GM12875 (cell line): ENCODE measurements around the gene NPC2.

Experiments
- H3K4me3 ChIP-seq: one replicate; pipeline ENCODE4 v1.5.1; 2011; ENCODE audit warnings: low read depth, low read length, control low read depth
- CTCF ChIP-seq: IDR thresholded peaks from 2 replicates; pipeline ENCODE4 v1.5.1; 2011; ENCODE audit warnings: low read depth, mild to moderate bottlenecking, control low read depth, inconsistent platforms, low read length, moderate library complexity, borderline replicate concordance; ENCODE audit not compliant: insufficient read depth

The NPC2 gene

GRCh38 chr14:74438351-74438915 lies 54.7 kb downstream of the NPC2 start:
- TF ChIP-seq CTCF: no peak
- H3K4me3 ChIP-seq: no peak overlapping the region

- no peak overlapping the region for H3K4me3 ChIP-seq
- no peak for TF ChIP-seq CTCF
These were observed 55.5 kb downstream of the NPC2 start for GRCh38 chr14:74437496-74438053.

GRCh38 chr14:74434294-74434693 lies 58.8 kb downstream of the NPC2 start:
- no peak for TF ChIP-seq CTCF
- H3K4me3 ChIP-seq: no peak overlapping the region

- no peak overlapping the region for H3K4me3 ChIP-seq
- no peak for TF ChIP-seq CTCF
These were observed 63.1 kb downstream of the NPC2 start for GRCh38 chr14:74429991-74430390.
